ENCODE data around the gene LIPG.
A peak's percentile ranks its signal among the peaks of the same experiment; 100 is the strongest.

The LIPG gene

GRCh38 chr18:49612515-49613033 lies 50.7 kb downstream of the LIPG start:
- DNase-seq (ENCODE audit: low spot score) = no peak

GRCh38 chr18:49613141-49613640 lies 51.3 kb downstream of the LIPG start:
- DNase-seq (ENCODE audit: low spot score) = no peak

- no peak for DNase-seq (ENCODE audit: low spot score)
These were observed 51.8 kb downstream of the LIPG start for GRCh38 chr18:49613641-49614151.

- DNase-seq (ENCODE audit: low spot score) = no peak
These were observed 54.9 kb downstream of the LIPG start for GRCh38 chr18:49616618-49617328.

GRCh38 chr18:49617329-49617695 lies 55.5 kb downstream of the LIPG start:
- DNase-seq (ENCODE audit: low spot score) = no peak

GRCh38 chr18:49617865-49618264 lies 56.0 kb downstream of the LIPG start:
- no peak for DNase-seq (ENCODE audit: low spot score)

GRCh38 chr18:49618742-49619681 lies 57.2 kb downstream of the LIPG start:
- DNase-seq (ENCODE audit: low spot score) = no peak

GRCh38 chr18:49619801-49620200 lies 57.9 kb downstream of the LIPG start:
- DNase-seq (ENCODE audit: low spot score) = no peak

- no peak for DNase-seq (ENCODE audit: low spot score)
These were observed 59.4 kb downstream of the LIPG start for GRCh38 chr18:49621301-49621700.

GRCh38 chr18:49621717-49622351 lies 60.0 kb downstream of the LIPG start:
- DNase-seq (ENCODE audit: low spot score) = no peak

- DNase-seq (ENCODE audit: low spot score) = no peak
These were observed 61.7 kb downstream of the LIPG start for GRCh38 chr18:49623571-49623970.

GRCh38 chr18:49625021-49625691 lies 63.3 kb downstream of the LIPG start:
- no peak for DNase-seq (ENCODE audit: low spot score)

- no peak for DNase-seq (ENCODE audit: low spot score)
These were observed 65.1 kb downstream of the LIPG start for GRCh38 chr18:49626842-49627467.

- DNase-seq (ENCODE audit: low spot score) = no peak
These were observed 66.3 kb downstream of the LIPG start for GRCh38 chr18:49628119-49628518.

- DNase-seq (ENCODE audit: low spot score) = peak; percentile 22
These were observed 67.3 kb downstream of the LIPG start for GRCh38 chr18:49628881-49629795.

- DNase-seq (ENCODE audit: low spot score) = no peak
These were observed 68.4 kb downstream of the LIPG start for GRCh38 chr18:49630246-49630699.

- no peak for DNase-seq (ENCODE audit: low spot score)
These were observed 69.4 kb downstream of the LIPG start for GRCh38 chr18:49631146-49631866.

GRCh38 chr18:49632588-49632987 lies 70.7 kb downstream of the LIPG start:
- no peak for DNase-seq (ENCODE audit: low spot score)

GRCh38 chr18:49638209-49638785 lies 76.4 kb downstream of the LIPG start:
- DNase-seq (ENCODE audit: low spot score) = no peak
